ENCODE data around the gene DIS3L2. TPM values are rescaled to one million over a fixed set of nuclear protein-coding genes. Genes with fewer than 3 reads are reported as not detected.

Gene DIS3L2
- total RNA-seq, 4 donors from 2014 or later, result 18.7 to 30.9 (median 26.1) TPM

DNA sequence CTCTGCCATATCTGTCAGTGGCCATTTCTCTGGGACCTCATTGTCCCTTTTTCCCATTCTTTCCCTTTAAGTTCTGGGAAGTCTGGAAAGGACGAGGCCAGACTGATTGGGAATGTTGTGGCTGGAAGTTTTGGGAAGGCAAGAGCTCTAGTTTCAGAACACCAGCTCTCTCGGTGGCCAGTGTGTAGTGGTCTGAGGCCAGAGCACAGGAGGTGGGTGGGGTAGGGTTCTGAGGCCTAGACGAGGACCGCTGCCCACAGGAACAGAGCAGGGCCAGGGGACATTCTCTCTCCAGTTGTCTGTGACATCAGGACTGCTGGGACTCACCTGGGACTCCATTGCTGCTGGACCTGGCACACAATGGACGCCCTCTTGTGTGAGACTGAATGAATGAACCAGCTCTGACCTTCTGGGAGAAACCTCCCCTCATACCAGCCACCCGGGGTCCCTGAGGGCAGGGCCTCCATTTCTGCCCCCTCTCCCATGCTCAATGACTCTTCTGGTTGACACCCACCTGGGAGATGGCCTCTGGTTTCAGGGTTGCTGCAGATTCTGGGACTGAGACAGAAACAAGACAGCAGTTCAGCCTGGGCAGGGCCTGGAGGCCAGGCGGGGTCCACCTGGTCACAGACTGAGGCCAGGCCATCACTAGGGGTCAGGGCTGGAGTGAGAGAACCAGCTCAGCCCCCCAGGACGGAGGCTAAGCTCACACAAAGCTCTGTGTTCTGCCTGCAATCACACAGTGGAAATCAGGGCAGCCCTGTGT, 26.9 kb upstream of the DIS3L2 start:
- TF ChIP-seq, protein P1, sequence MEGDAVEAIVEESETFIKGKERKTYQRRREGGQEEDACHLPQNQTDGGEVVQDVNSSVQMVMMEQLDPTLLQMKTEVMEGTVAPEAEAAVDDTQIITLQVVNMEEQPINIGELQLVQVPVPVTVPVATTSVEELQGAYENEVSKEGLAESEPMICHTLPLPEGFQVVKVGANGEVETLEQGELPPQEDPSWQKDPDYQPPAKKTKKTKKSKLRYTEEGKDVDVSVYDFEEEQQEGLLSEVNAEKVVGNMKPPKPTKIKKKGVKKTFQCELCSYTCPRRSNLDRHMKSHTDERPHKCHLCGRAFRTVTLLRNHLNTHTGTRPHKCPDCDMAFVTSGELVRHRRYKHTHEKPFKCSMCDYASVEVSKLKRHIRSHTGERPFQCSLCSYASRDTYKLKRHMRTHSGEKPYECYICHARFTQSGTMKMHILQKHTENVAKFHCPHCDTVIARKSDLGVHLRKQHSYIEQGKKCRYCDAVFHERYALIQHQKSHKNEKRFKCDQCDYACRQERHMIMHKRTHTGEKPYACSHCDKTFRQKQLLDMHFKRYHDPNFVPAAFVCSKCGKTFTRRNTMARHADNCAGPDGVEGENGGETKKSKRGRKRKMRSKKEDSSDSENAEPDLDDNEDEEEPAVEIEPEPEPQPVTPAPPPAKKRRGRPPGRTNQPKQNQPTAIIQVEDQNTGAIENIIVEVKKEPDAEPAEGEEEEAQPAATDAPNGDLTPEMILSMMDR (IDR thresholded peaks at IDR 0.05; ENCODE audit: low read depth), result no peak

DNA sequence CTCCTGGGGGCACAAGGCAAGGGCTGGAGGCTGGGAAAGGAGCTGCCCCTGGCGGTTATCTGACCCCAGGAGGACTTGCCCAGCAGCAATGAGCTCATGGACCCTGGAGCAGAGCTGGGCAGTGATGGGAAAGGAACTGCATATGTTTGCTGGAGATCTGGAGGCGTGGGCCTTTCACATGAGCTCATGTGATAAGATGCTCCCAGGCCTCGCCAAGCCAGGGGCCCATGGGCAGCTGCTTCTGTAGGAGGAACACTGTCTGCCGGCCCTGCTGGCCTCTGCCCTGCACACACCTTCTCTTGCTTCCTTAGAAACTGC, 26.3 kb upstream of the DIS3L2 start:
- TF ChIP-seq, protein P1 (IDR thresholded peaks at IDR 0.05; ENCODE audit: low read depth), result no peak

DNA sequence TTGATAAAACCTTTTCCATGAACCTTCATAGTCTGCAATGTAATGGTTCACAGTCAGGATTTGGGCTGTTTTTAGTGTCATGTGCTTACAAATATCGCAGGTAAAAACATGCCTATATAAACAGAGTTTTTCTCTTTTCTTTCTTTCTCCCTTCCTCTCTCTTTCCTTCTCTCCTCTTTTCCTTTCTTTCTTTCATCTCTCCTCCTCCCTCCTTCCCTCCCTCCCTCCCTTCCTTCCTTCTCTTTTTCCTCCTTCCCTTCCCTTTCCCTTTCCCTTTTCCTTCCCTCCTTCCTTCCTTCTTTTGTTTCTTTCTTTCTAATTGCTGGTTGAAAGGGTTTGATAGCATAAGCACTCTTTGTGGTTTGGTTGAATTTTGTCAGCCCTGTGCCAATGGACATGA, 25.7 kb upstream of the DIS3L2 start:
- TF ChIP-seq, protein P1 (IDR thresholded peaks at IDR 0.05; ENCODE audit: low read depth), result no peak

DNA sequence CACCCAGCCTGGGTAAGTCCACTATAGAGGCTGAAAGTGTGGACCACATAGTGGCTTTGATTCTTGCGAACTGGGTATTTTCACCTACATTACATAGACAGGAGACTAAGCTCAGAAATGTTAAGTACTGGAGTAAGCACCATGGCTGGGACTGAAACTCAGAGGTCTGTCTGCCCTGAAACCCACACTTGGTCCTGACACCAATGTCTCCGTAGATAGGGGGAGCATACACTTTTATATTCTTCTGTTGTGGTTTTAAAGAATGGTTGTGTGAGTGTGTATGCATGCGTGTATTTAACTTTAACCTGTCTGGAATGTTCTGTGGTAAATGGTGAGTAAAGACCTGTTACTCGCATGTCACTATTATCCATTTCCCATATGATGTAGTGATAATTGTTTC, 25.0 kb upstream of the DIS3L2 start:
- TF ChIP-seq, protein P1 (IDR thresholded peaks at IDR 0.05; ENCODE audit: low read depth), result no peak

DNA sequence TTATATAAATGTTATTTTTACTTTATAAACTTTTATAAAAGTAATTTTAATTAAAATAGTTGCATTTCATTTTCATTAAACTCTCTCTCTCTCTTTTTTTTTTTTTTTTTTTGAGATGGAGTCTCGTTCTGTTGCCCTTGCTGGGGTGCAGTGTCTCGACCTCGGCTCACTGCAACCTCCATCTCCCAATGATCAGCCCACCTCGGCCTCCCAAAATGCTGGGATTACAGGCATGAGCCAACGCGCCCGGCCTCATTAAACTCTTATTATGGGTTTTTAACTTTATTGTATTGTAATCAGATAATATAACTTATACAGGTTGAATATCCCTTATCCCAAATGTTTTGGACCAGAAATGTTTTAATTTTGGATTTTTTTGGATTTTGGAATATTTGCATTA, 24.5 kb upstream of the DIS3L2 start:
- TF ChIP-seq, protein P1 (IDR thresholded peaks at IDR 0.05; ENCODE audit: low read depth), result no peak

DNA sequence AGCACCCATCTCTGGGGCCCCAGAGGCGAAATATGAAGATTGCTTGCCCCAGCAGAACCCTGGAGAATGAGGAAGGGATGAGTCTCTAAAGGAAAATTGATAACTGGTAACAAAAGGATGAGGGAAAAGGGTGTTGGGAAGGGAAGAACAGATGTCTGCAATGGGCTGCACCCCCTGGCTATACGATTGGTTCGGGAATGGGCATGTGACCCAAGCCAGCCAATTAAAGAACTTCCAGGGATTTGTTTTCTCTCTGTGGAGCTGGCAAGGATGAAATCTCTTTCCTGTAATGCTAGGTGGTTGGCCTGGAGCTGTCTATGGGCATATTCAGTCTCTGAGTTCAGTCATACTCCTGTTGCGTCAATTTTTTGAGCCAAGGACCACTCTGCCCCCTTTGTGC, 22.5 kb upstream of the DIS3L2 start:
- TF ChIP-seq, protein P1 (IDR thresholded peaks at IDR 0.05; ENCODE audit: low read depth), result no peak

DNA sequence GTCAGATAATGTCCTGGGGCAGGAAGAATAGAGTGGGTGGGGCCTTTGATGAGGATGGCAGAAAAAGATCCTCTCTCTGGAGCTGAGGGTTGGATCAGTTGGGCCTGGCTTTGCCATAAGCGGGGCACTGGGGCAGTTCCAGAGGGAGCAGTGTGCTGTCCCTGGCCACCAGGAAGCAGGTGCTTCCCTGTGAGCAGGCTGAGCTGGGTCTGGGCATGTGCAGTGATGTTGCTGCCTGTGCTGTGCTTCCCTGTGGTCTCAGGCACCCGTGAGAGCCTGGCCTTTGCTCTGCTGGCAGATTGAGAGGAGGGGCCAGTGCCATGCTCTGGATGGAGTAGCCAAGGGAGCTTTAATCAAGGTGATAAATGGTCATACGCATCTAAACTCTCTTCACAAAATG, 20.7 kb upstream of the DIS3L2 start:
- TF ChIP-seq, protein P1 (IDR thresholded peaks at IDR 0.05; ENCODE audit: low read depth), result no peak

Data from subcutaneous adipose tissue (tissue), 4 donors.